Panc1 (cell line): Measurements from ENCODE around the gene CD84. TPM values are rescaled to one million over a fixed set of nuclear protein-coding genes. Genes with fewer than 3 reads are reported as not detected.

Experiments
- ATAC-seq: fragments of 200-7000 bp; cut with Tn5 transposase; 2 replicates; pipeline ENCODE4 v1.9.1; 2020; ENCODE audit warnings: mild to moderate bottlenecking, moderate library complexity
- BruUV-seq: library from RNA; stranded (reverse); fragments of 400-500 nt; replicated peaks from 2 replicates; lab custom pipeline; 2021; lab: Mats Ljungman, UMichigan
- CTCF ChIA-PET: fragments of 300-600 bp; sonication (Branson Sonifier 250); formaldehyde crosslinking; loops from one replicate; lab custom pipeline; 2022; ENCODE audit warnings: antibody characterized with exemption; lab: Charles Lee
- POLR2A ChIA-PET: fragments of 300-600 bp; sonication (Branson Sonifier 250); formaldehyde crosslinking; loops from one replicate; lab custom pipeline; 2022; ENCODE audit warnings: antibody characterized with exemption; lab: Charles Lee
- DNase-seq: peaks from one replicate; pipeline ENCODE4 v3.0.0-alpha.2; 2010; ENCODE audit warnings: low read depth, low spot score
- H3K27ac ChIP-seq: 2 replicates; pipeline ENCODE4 v1.5.1; 2011; ENCODE audit warnings: mild to moderate bottlenecking, low read length, inconsistent platforms
- H3K27me3 ChIP-seq: fragments of 200-500 bp; sonication (Bioruptor generic); 2 replicates; pipeline ENCODE4 v1.6.0; 2014; ENCODE audit warnings: low read length, inconsistent platforms; ENCODE audit not compliant: control insufficient read depth, insufficient read depth
- H3K36me3 ChIP-seq: fragments of 200-500 bp; sonication (Bioruptor generic); 2 replicates; pipeline ENCODE4 v1.5.1; 2014; ENCODE audit warnings: inconsistent platforms, mild to moderate bottlenecking, low read length, moderate library complexity; ENCODE audit not compliant: control insufficient read depth, insufficient read depth
- H3K4me1 ChIP-seq: 2 replicates; pipeline ENCODE4 v1.5.1; 2011; ENCODE audit warnings: inconsistent platforms, mild to moderate bottlenecking, low read length, moderate library complexity; ENCODE audit not compliant: control insufficient read depth, insufficient read depth
- H3K4me3 ChIP-seq, 2 experiments: 2 replicates each; pipeline ENCODE4 v1.5.1; 2011 to 2012; ENCODE audit warnings: low read depth in 2 of 2, low read length in 2 of 2, mild to moderate bottlenecking in 2 of 2, inconsistent platforms in 1 of 2, moderate library complexity in 1 of 2
- H3K9me3 ChIP-seq: fragments of 200-500 bp; sonication (Bioruptor generic); 2 replicates; pipeline ENCODE4 v1.5.1; 2014; ENCODE audit warnings: low read depth, mild to moderate bottlenecking, inconsistent platforms, low read length, moderate library complexity; ENCODE audit not compliant: control insufficient read depth, insufficient read depth
- CTCF ChIP-seq: fragments of 450-650 bp; IDR thresholded peaks from 2 replicates; pipeline ENCODE4 v1.5.1; 2017; ENCODE audit warnings: mild to moderate bottlenecking
- POLR2AphosphoS5 ChIP-seq: IDR thresholded peaks from 2 replicates; pipeline ENCODE4 v1.6.1; 2012; ENCODE audit warnings: mild to moderate bottlenecking, low read depth, low read length, moderate library complexity
- REST ChIP-seq, 2 experiments: IDR thresholded peaks; 2 replicates each; pipeline ENCODE4 v1.6.1; 2011 to 2012; ENCODE audit warnings: low read depth in 2 of 2, control low read depth in 1 of 2, low read length in 1 of 2, mild to moderate bottlenecking in 1 of 2, moderate library complexity in 1 of 2; ENCODE audit not compliant: insufficient read depth in 1 of 2
- SIN3A ChIP-seq: IDR thresholded peaks from 2 replicates; pipeline ENCODE4 v1.6.1; 2012; ENCODE audit warnings: low read depth, mild to moderate bottlenecking, low read length, moderate library complexity, borderline replicate concordance; ENCODE audit not compliant: insufficient read depth
- TCF7L2 ChIP-seq: IDR thresholded peaks from 2 replicates; pipeline ENCODE4 v1.6.1; 2011; ENCODE audit warnings: mild to moderate bottlenecking, low read depth, low read length, inconsistent platforms
- in situ Hi-C: cut with HindIII; loops from 2 replicates; pipeline ENCODE4 v1.10.0; 2016; ENCODE audit warnings: low sequenced_read_pairs, low pct_unique_long_range_greater_than_20kb
- intact Hi-C: fragments of 100-400 bp; cut with micrococcal nuclease; formaldehyde crosslinking; loops from one replicate; pipeline ENCODE4 v1.10.0; 2022; ENCODE audit not compliant: unreplicated experiment
- total RNA-seq: library from RNA; stranded (reverse); gene quantifications from one replicate; pipeline ENCODE4 v1.2.1, GENCODE V29; 2021; ENCODE audit not compliant: unreplicated experiment

The CD84 gene
- total RNA-seq, 1 experiment from 2014 or later = 0.26 TPM

- intact Hi-C loops (loop anchor here (5.0 kb wide), 1 partner anchor 65 kb away; no protein-coding TSS in a partner anchor), in situ Hi-C loops (no loop called here)
- no peak overlapping the region for H3K4me3 ChIP-seq
- TF ChIP-seq REST (IDR thresholded peaks at IDR 0.05; ENCODE audit: insufficient read depth in 1 of 2, low read depth in 2 of 2, low read length in 1 of 2) (no peak), SIN3A (no peak), TCF7L2 (no peak), CTCF (no peak), POLR2AphosphoS5 (no peak)
- BruUV-seq = no TSS peak
- no peaks in the 10 kb centered on the region for H3K9me3 ChIP-seq
- H3K36me3 ChIP-seq = no peaks in the 10 kb centered on the region
- ChIA-PET CTCF (no interaction called here), POLR2A (no interaction called here)
- no peak overlapping the region for H3K27ac ChIP-seq
- ATAC-seq (no peak), DNase-seq (no peak)
- no peaks in the 10 kb centered on the region for H3K4me1 ChIP-seq
- 0 out of 2 replicates have a peak, but pooled peaks cover 5% of the 10 kb centered on the region for H3K27me3 ChIP-seq
Observed at GRCh38 chr1:160542303-160542945, 36.9 kb downstream of the CD84 start.

GRCh38 chr1:160541622-160542302 lies 37.5 kb downstream of the CD84 start:
- intact Hi-C loops = loop anchor here (5.0 kb wide), 1 partner anchor 66 kb away; no protein-coding TSS in a partner anchor
- in situ Hi-C loops = no loop called here
- H3K4me3 ChIP-seq = no peak overlapping the region
- H3K27me3 ChIP-seq = 0 out of 2 replicates have a peak, but pooled peaks cover 5% of the 10 kb centered on the region
- no peak for TF ChIP-seq TCF7L2
- TF ChIP-seq SIN3A = no peak
- no peak for TF ChIP-seq POLR2AphosphoS5
- no peak for TF ChIP-seq CTCF
- no peak for TF ChIP-seq REST (IDR thresholded peaks at IDR 0.05; ENCODE audit: insufficient read depth in 1 of 2, low read depth in 2 of 2, low read length in 1 of 2)
- BruUV-seq = no TSS peak
- no peaks in the 10 kb centered on the region for H3K9me3 ChIP-seq
- H3K27ac ChIP-seq = no peak overlapping the region
- POLR2A ChIA-PET = no interaction called here
- H3K4me1 ChIP-seq = no peaks in the 10 kb centered on the region
- H3K36me3 ChIP-seq = no peaks in the 10 kb centered on the region
- CTCF ChIA-PET = no interaction called here
- DNase-seq (no peak), ATAC-seq (no peak)
